PFSK-1 (cell line): ENCODE measurements around the gene NR6A1.

Experiments used
- FOXP2 ChIP-seq: optimal IDR thresholded peaks from 2 replicates; pipeline ENCODE3; 2011; ENCODE audit warnings: borderline replicate concordance, control low read depth, inconsistent platforms; ENCODE audit not compliant: insufficient read depth; ENCODE audit errors: extremely low read length, extremely low read depth
- POLR2AphosphoS5 ChIP-seq: IDR thresholded peaks from 2 replicates; pipeline ENCODE4 v1.6.1; 2012; ENCODE audit warnings: low read depth, mild to moderate bottlenecking, control low read depth, low read length, moderate library complexity
- REST ChIP-seq, 2 experiments: IDR thresholded peaks; 2 replicates each; pipeline versions ENCODE4 v1.6.1 to v1.8.0; 2011 to 2012; ENCODE audit warnings: low read depth in 2 of 2, low read length in 2 of 2, control low read depth in 1 of 2, inconsistent platforms in 1 of 2, mild to moderate bottlenecking in 1 of 2, moderate library complexity in 1 of 2; ENCODE audit not compliant: insufficient read depth in 1 of 2
- SIN3A ChIP-seq: IDR thresholded peaks from 2 replicates; pipeline ENCODE4 v1.6.1; 2012; ENCODE audit warnings: mild to moderate bottlenecking, low read length, moderate library complexity, borderline replicate concordance; ENCODE audit not compliant: insufficient read depth
- TAF1 ChIP-seq: IDR thresholded peaks from 2 replicates; pipeline ENCODE4 v1.6.1; 2012; ENCODE audit warnings: low read length, control low read depth, borderline replicate concordance; ENCODE audit not compliant: insufficient read depth

Gene NR6A1

GRCh38 chr9:124478354-124478753 is 292.8 kb downstream of the NR6A1 start:
- TF ChIP-seq REST (IDR thresholded peaks at IDR 0.05; ENCODE audit: insufficient read depth in 1 of 2, low read depth in 2 of 2, low read length in 2 of 2), result no peak
- no peak for TF ChIP-seq FOXP2
- TF ChIP-seq POLR2AphosphoS5, result no peak
- no peak for TF ChIP-seq TAF1
- TF ChIP-seq SIN3A, result no peak

- no peak for TF ChIP-seq REST (IDR thresholded peaks at IDR 0.05; ENCODE audit: insufficient read depth in 1 of 2, low read depth in 2 of 2, low read length in 2 of 2)
Observed at GRCh38 chr9:124477648-124478285, 293.3 kb downstream of the NR6A1 start.

GRCh38 chr9:124477211-124477647 is 293.9 kb downstream of the NR6A1 start:
- TF ChIP-seq SIN3A (no peak), FOXP2 (peak; percentile 14)

- TF ChIP-seq TAF1 (no peak), POLR2AphosphoS5 (no peak), REST (IDR thresholded peaks at IDR 0.05; ENCODE audit: insufficient read depth in 1 of 2, low read depth in 2 of 2, low read length in 2 of 2) (no peak), FOXP2 (no peak), SIN3A (no peak)
Observed at GRCh38 chr9:124475868-124476690, 295.0 kb downstream of the NR6A1 start.

- TF ChIP-seq TAF1 (no peak), FOXP2 (no peak), POLR2AphosphoS5 (no peak), REST (IDR thresholded peaks at IDR 0.05; ENCODE audit: insufficient read depth in 1 of 2, low read depth in 2 of 2, low read length in 2 of 2) (no peak), SIN3A (no peak)
Observed at GRCh38 chr9:124475158-124475867, 295.8 kb downstream of the NR6A1 start.
